Ascending aorta (tissue), 2 donors: ENCODE results near the gene LRIG3. TPM values are rescaled to one million over a fixed set of nuclear protein-coding genes. Genes with fewer than 3 reads are reported as not detected.

Experiments
- DNase-seq, 2 donors: peaks; one replicate each; pipeline ENCODE4 v3.0.0-alpha.2; 2019; ENCODE audit warnings: low spot score in 2 of 2
- H3K27ac ChIP-seq, 2 donors: fragments of 200-600 bp; sonication (generic); one replicate each; pipeline ENCODE4 v1.5.1; 2016 to 2017; ENCODE audit warnings: mild to moderate bottlenecking in 1 of 2
- H3K27me3 ChIP-seq: fragments of 200-600 bp; sonication (generic); one replicate; pipeline ENCODE4 v1.5.1; 2017
- H3K36me3 ChIP-seq, 2 donors: fragments of 200-600 bp; sonication (generic); one replicate each; pipeline ENCODE4 v1.5.1; 2016
- H3K4me1 ChIP-seq, 2 donors: fragments of 200-600 bp; sonication (generic); one replicate each; pipeline ENCODE4 v1.5.1; 2016 to 2017; ENCODE audit warnings: mild to moderate bottlenecking in 1 of 2
- H3K4me3 ChIP-seq, 2 donors: fragments of 200-600 bp; sonication (generic); one replicate each; pipeline ENCODE4 v1.5.1; 2016 to 2017; ENCODE audit warnings: mild to moderate bottlenecking in 1 of 2
- H3K9me3 ChIP-seq, 2 donors: fragments of 200-600 bp; sonication (generic); one replicate each; pipeline ENCODE4 v1.5.1; 2016
- CTCF ChIP-seq, 3 experiments: fragments of 200-600 bp in 2 of 3; fragments of 450-650 bp in 1 of 3; sonication (generic) in 2 of 3; IDR thresholded peaks; one replicate each; pipeline ENCODE4 v1.5.1; 2016 to 2019; ENCODE audit warnings: antibody characterized with exemption in 3 of 3, mild to moderate bottlenecking in 1 of 3, moderate library complexity in 1 of 3
- intact Hi-C: fragments of 100-400 bp; cut with DNase I; formaldehyde crosslinking; loops from one replicate; pipeline ENCODE4 v1.15.1; 2023
- total RNA-seq: library from RNA; depleted of rRNA; stranded (reverse); fragments of >200 nt; gene quantifications from one replicate; pipeline ENCODE4 v1.1.0, GENCODE V29; 2016

LRIG3 gene
- total RNA-seq, 1 donor from 2014 or later, result 12.3 TPM

GRCh38 chr12:58850826-58851225 lies 69.5 kb downstream of the LRIG3 start:
- H3K9me3 ChIP-seq, result no peaks in the 10 kb centered on the region
- no peaks in the 10 kb centered on the region for H3K36me3 ChIP-seq
- intact Hi-C loops, result no loop called here
- no peak for DNase-seq
- TF ChIP-seq CTCF (IDR thresholded peaks at IDR 0.05), result no peak
- H3K27me3 ChIP-seq, result no peaks in the 10 kb centered on the region
- no peaks in the 10 kb centered on the region for H3K4me1 ChIP-seq
- no peak overlapping the region for H3K4me3 ChIP-seq
- no peak overlapping the region for H3K27ac ChIP-seq

- DNase-seq, result no peak
- TF ChIP-seq CTCF (IDR thresholded peaks at IDR 0.05), result no peak
- H3K9me3 ChIP-seq, result no peaks in the 10 kb centered on the region
- no peak overlapping the region for H3K4me3 ChIP-seq
- no peaks in the 10 kb centered on the region for H3K36me3 ChIP-seq
- no peak overlapping the region for H3K27ac ChIP-seq
- intact Hi-C loops, result no loop called here
- H3K4me1 ChIP-seq, result no peaks in the 10 kb centered on the region
- H3K27me3 ChIP-seq, result no peaks in the 10 kb centered on the region
Observed at GRCh38 chr12:58847901-58848600, 72.3 kb downstream of the LRIG3 start.

GRCh38 chr12:58844161-58844560 lies 76.1 kb downstream of the LRIG3 start:
- Histone ChIP-seq H3K36me3 (no peaks in the 10 kb centered on the region), H3K27me3 (no peaks in the 10 kb centered on the region), H3K4me1 (no peaks in the 10 kb centered on the region), H3K9me3 (peaks cover 0 to 6% of the 10 kb centered on the region in 2 donors), H3K4me3 (no peak overlapping the region), H3K27ac (no peak overlapping the region)
- intact Hi-C loops, result no loop called here
- no peak for DNase-seq
- TF ChIP-seq CTCF (IDR thresholded peaks at IDR 0.05), result no peak

GRCh38 chr12:58841058-58841798 lies 79.1 kb downstream of the LRIG3 start:
- no peak overlapping the region for H3K27ac ChIP-seq
- no peaks in the 10 kb centered on the region for H3K27me3 ChIP-seq
- no peaks in the 10 kb centered on the region for H3K4me1 ChIP-seq
- intact Hi-C loops, result no loop called here
- TF ChIP-seq CTCF (IDR thresholded peaks at IDR 0.05), result no peak
- H3K36me3 ChIP-seq, result no peaks in the 10 kb centered on the region
- DNase-seq, result no peak
- H3K4me3 ChIP-seq, result no peak overlapping the region
- H3K9me3 ChIP-seq, result peaks cover 0 to 6% of the 10 kb centered on the region in 2 donors

- H3K4me1 ChIP-seq, result no peaks in the 10 kb centered on the region
- no peaks in the 10 kb centered on the region for H3K27me3 ChIP-seq
- intact Hi-C loops, result no loop called here
- H3K4me3 ChIP-seq, result no peak overlapping the region
- H3K36me3 ChIP-seq, result no peaks in the 10 kb centered on the region
- peak in 1 of 3 experiments; percentile 10 for TF ChIP-seq CTCF (IDR thresholded peaks at IDR 0.05)
- no peaks in the 10 kb centered on the region for H3K9me3 ChIP-seq
- no peak for DNase-seq
- no peak overlapping the region for H3K27ac ChIP-seq
Observed at GRCh38 chr12:58833853-58834252, 86.5 kb downstream of the LRIG3 start.
